Measurements from ENCODE around the gene CGB5.
"Not testable (repeated sequence)": the region's sequence is repeated elsewhere in the genome, so short reads cannot be mapped to it uniquely, and the experiment has no call there.

Gene CGB5

GRCh38 chr19:49043548-49043947 lies at the start of gene CGB5:
Gene CGB5, plus strand, starts transcription at chr19:49043848. Its CDS starts 362 bp downstream, at chr19:49044210.
- DNase-seq (ENCODE audit: low read depth): not testable (repeated sequence)

GRCh38 chr19:48994035-48994386 lies 49.6 kb upstream of the CGB5 start:
- DNase-seq (ENCODE audit: low read depth): no peak

GRCh38 chr19:48997972-48998371 lies 45.7 kb upstream of the CGB5 start:
- DNase-seq (ENCODE audit: low read depth): no peak

- DNase-seq (ENCODE audit: low read depth): peak; percentile 32
Measured at GRCh38 chr19:48999481-49000325, 43.9 kb upstream of the CGB5 start.

GRCh38 chr19:49004133-49004532 lies 39.5 kb upstream of the CGB5 start:
- DNase-seq (ENCODE audit: low read depth): no peak

GRCh38 chr19:49004964-49005614 lies 38.6 kb upstream of the CGB5 start:
- no peak for DNase-seq (ENCODE audit: low read depth)

- no peak for DNase-seq (ENCODE audit: low read depth)
Measured at GRCh38 chr19:49006905-49007304, 36.7 kb upstream of the CGB5 start.

GRCh38 chr19:49009828-49010227 lies 33.8 kb upstream of the CGB5 start:
- DNase-seq (ENCODE audit: low read depth): no peak

GRCh38 chr19:49010453-49010852 lies 33.2 kb upstream of the CGB5 start:
- no peak for DNase-seq (ENCODE audit: low read depth)

- no peak for DNase-seq (ENCODE audit: low read depth)
Measured at GRCh38 chr19:49011194-49011593, 32.5 kb upstream of the CGB5 start.

- no peak for DNase-seq (ENCODE audit: low read depth)
Measured at GRCh38 chr19:49014123-49014869, 29.4 kb upstream of the CGB5 start.

GRCh38 chr19:49014870-49015255 lies 28.8 kb upstream of the CGB5 start:
- DNase-seq (ENCODE audit: low read depth): no peak

GRCh38 chr19:49016067-49016839 lies 27.4 kb upstream of the CGB5 start:
- DNase-seq (ENCODE audit: low read depth): no peak

GRCh38 chr19:49017041-49017665 lies 26.5 kb upstream of the CGB5 start, which contains the start of gene LHB:
Gene LHB, minus strand, starts transcription at chr19:49017091. Its CDS starts 10 bp downstream, at chr19:49017081.
- DNase-seq (ENCODE audit: low read depth): no peak

- peak; percentile 44 for DNase-seq (ENCODE audit: low read depth)
Measured at GRCh38 chr19:49017666-49018351, 25.8 kb upstream of the CGB5 start.

- not testable (repeated sequence) for DNase-seq (ENCODE audit: low read depth)
Measured at GRCh38 chr19:49018388-49019241, 25.0 kb upstream of the CGB5 start.

GRCh38 chr19:49019242-49019932 lies 24.3 kb upstream of the CGB5 start:
- DNase-seq (ENCODE audit: low read depth): peak; percentile 40

GRCh38 chr19:49020342-49020741 lies 23.3 kb upstream of the CGB5 start:
- no peak for DNase-seq (ENCODE audit: low read depth)
